Pancreas (tissue), 10 donors: Measurements from ENCODE around the gene MOB3B. TPM values are rescaled to one million over a fixed set of nuclear protein-coding genes. Genes with fewer than 3 reads are reported as not detected.

Source experiments
- ATAC-seq, 4 donors: fragments of 200-7000 bp; cut with Tn5 transposase; one replicate each; pipeline versions ENCODE4 v1.8.0 to v1.9.1; 2020; ENCODE audit warnings: mild to moderate bottlenecking in 4 of 4, moderate library complexity in 4 of 4
- DNase-seq, 6 donors: peaks; one replicate each; pipeline ENCODE4 v3.0.0-alpha.2; 2020
- FAIRE-seq: peaks from 2 replicates; lab custom pipeline; 2012; peaks lifted over from hg19 to GRCh38; lab: Jason Lieb, UNC
- H3K27ac ChIP-seq, 4 donors: fragments of 200-600 bp; sonication (generic); 1 replicate in 3 of 4; 2 replicates in 1 of 4; pipeline versions ENCODE4 v1.5.0 to v1.8.0; 2020
- H3K27me3 ChIP-seq, 4 donors: fragments of 200-600 bp; one replicate each; pipeline ENCODE4 v1.8.0; 2021
- H3K36me3 ChIP-seq, 3 donors: fragments of 200-600 bp; sonication (generic) in 1 of 3; one replicate each; pipeline versions ENCODE4 v1.5.0 to v1.8.0; 2020 to 2021
- H3K4me1 ChIP-seq, 3 donors: fragments of 200-600 bp; one replicate each; pipeline ENCODE4 v1.8.0; 2021
- H3K4me3 ChIP-seq, 4 donors: fragments of 200-600 bp; sonication (generic) in 2 of 4; one replicate each; pipeline versions ENCODE4 v1.5.0 to v1.8.0; 2020 to 2021
- H3K9me3 ChIP-seq, 4 donors: fragments of 200-600 bp; one replicate each; pipeline ENCODE4 v1.8.0; 2021
- WGBS, 2 donors: extraction: QIAGEN DNeasy Blood & Tissue Kit; methylation state at CpG; one replicate each; pipeline ENCODE4 v1.1.7; 2013; 5-methylcytosine and 5-hydroxymethylcytosine counted together
- intact Hi-C, 3 donors: fragments of 100-400 bp; cut with DNase I; formaldehyde crosslinking; loops; one replicate each; pipeline versions ENCODE4 v1.11.1 to v1.14.2; 2022
- polyA plus RNA-seq, 2 donors: library from polyadenylated mRNA; stranded (reverse); fragments of 200-250 nt; gene quantifications; one replicate each; pipeline ENCODE4 v1.2.3, GENCODE V29; 2013
- total RNA-seq, 6 donors: library from RNA; stranded (reverse); fragmentation: NEBNext Ultra II Directional in 4 of 6; extraction: Animal tissue kit (Norgen Biotek cat#: 25700) in 4 of 6; gene quantifications; one replicate each; pipeline versions ENCODE4 v1.2.1 to v1.2.4, GENCODE V29; 2021 to 2023
- TF ChIP-seq, protein P1 (sequence below), 4 donors: fragments of 200-600 bp; sonication (generic) in 3 of 4; IDR thresholded peaks; one replicate each; pipeline versions ENCODE4 v1.5.0 to v1.8.0; 2021; ENCODE audit warnings: antibody characterized with exemption in 4 of 4
- donor health status: healthy with polysubstance abuse.
- donor health status: DM: no; HTN: no; CAD: no; lungs with moderate emphysema.
- donor health status: DM: no; HTN: no; CAD: no.
- donor health status: control.
- donor health status: control.
- donor health status: Bipolar disorder and iron deficiency.
- donor health status: DM: yes; HTN: yes; CAD: no.
- donor health status: DM: no; HTN: no; CAD: no.
- donor health status: DM: no; HTN: no; CAD: no.
- donor health status: DM: yes; HTN: yes; CAD: no.

MOB3B gene
- total and polyA plus RNA-seq, 8 donors, result 1.4 to 10.5 (median 4.0) TPM

- ATAC-seq (no peak), DNase-seq (no peak)
- H3K27ac ChIP-seq, result no peak overlapping the region
Observed at GRCh38 chr9:27367921-27368315, 161.7 kb downstream of the MOB3B start.

DNA sequence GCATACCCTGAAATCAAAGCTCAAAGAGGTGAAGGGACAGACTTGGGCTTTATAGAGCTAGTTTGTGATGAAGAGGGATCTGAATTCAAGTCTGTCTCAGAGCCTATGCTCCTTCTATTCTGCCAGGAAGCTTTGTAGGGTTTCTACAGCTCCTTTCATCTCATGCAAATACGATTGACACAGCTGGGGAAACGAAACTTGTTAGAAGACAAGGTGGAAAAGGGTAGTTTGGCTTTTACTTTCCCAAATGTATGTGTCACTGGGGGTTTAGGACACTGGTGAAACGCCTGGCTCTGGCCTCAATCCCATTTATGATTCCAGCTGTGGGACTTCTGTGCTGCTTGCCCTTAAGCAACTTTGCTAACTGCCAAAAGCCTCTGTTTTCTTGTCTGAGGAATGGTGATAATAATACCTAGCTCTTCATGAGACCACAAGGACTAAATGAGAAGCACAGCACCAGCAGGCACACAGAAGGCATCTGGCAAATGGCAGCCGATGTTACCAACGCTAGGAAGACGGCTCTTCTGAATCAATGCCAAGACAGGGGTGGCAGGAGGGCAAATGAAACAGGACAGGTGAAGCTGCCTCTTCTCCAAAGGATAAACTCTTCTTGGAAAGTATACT, 162.3 kb downstream of the MOB3B start:
- H3K4me1 ChIP-seq, result peaks cover 13 to 36% (median 13%) of the 10 kb centered on the region in 3 donors
- TF ChIP-seq, protein P1, sequence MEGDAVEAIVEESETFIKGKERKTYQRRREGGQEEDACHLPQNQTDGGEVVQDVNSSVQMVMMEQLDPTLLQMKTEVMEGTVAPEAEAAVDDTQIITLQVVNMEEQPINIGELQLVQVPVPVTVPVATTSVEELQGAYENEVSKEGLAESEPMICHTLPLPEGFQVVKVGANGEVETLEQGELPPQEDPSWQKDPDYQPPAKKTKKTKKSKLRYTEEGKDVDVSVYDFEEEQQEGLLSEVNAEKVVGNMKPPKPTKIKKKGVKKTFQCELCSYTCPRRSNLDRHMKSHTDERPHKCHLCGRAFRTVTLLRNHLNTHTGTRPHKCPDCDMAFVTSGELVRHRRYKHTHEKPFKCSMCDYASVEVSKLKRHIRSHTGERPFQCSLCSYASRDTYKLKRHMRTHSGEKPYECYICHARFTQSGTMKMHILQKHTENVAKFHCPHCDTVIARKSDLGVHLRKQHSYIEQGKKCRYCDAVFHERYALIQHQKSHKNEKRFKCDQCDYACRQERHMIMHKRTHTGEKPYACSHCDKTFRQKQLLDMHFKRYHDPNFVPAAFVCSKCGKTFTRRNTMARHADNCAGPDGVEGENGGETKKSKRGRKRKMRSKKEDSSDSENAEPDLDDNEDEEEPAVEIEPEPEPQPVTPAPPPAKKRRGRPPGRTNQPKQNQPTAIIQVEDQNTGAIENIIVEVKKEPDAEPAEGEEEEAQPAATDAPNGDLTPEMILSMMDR (IDR thresholded peaks at IDR 0.05), result no peak
- no peak overlapping the region for H3K27ac ChIP-seq
- FAIRE-seq (no peak), ATAC-seq (no peak), DNase-seq (no peak)
- H3K4me3 ChIP-seq, result no peak overlapping the region
- H3K9me3 ChIP-seq, result no peaks in the 10 kb centered on the region
- H3K36me3 ChIP-seq, result no peaks in the 10 kb centered on the region
- intact Hi-C loops, result no loop called here
- WGBS, 2 donors, result 63 to 66% methylated on average over 6 of the region's 6 CpGs
- no peaks in the 10 kb centered on the region for H3K27me3 ChIP-seq

More at GRCh38 chr9:27367921-27368315, 161.7 kb downstream of the MOB3B start:
- H3K4me1 ChIP-seq, result peaks cover 16 to 40% (median 19%) of the 10 kb centered on the region in 3 donors
- no peak overlapping the region for H3K4me3 ChIP-seq
- intact Hi-C loops, result no loop called here
- H3K9me3 ChIP-seq, result no peaks in the 10 kb centered on the region
- FAIRE-seq, result no peak
- H3K27me3 ChIP-seq, result no peaks in the 10 kb centered on the region
- TF ChIP-seq, protein P1 (IDR thresholded peaks at IDR 0.05), result no peak
- 71 to 72% methylated on average over 3 of the region's 3 CpGs for WGBS, 2 donors
- no peaks in the 10 kb centered on the region for H3K36me3 ChIP-seq

DNA sequence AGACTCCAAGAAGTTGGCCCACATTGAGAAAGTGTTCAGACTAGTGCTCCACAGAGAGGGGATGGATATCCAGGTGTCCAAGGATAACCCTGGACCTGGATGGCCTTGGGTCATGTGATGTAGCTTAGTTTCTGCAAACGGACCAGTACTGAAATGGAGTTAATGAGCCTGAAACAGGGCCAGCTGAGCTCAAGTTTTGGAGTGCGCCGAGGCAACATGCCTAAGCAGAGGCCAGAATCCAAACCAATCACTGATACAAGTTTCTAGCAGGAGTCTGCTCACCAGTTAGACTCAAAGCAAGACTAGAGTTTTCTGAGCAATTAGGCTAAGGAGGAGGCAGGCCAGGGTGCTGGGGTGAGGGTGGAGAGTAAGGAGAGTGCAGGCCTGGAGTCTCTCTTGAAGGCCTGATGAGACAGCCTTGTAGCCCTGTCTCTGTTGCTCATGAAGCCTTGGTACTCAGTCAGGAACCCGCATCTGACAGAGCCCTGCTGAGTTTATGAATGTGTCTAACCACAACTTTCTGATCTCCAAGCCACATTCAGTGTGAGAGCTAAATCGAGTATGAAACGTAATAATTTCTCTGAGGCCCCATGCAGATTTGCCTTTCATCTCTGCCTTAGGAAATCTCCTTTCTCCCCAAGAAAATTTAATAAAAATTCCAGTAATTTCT, 163.8 kb downstream of the MOB3B start:
- no peaks in the 10 kb centered on the region for H3K36me3 ChIP-seq
- intact Hi-C loops, result no loop called here
- 56 to 62% methylated on average over 6 of the region's 6 CpGs for WGBS, 2 donors
- no peak overlapping the region for H3K27ac ChIP-seq
- no peaks in the 10 kb centered on the region for H3K9me3 ChIP-seq
- H3K27me3 ChIP-seq, result no peaks in the 10 kb centered on the region
- FAIRE-seq (no peak), ATAC-seq (peak in 2 of 4 donors; percentile 4 to 25), DNase-seq (no peak)
- H3K4me3 ChIP-seq, result no peak overlapping the region
- TF ChIP-seq, protein P1 (IDR thresholded peaks at IDR 0.05), result no peak
- H3K4me1 ChIP-seq, result peaks cover 3 to 30% (median 18%) of the 10 kb centered on the region in 3 donors

DNA sequence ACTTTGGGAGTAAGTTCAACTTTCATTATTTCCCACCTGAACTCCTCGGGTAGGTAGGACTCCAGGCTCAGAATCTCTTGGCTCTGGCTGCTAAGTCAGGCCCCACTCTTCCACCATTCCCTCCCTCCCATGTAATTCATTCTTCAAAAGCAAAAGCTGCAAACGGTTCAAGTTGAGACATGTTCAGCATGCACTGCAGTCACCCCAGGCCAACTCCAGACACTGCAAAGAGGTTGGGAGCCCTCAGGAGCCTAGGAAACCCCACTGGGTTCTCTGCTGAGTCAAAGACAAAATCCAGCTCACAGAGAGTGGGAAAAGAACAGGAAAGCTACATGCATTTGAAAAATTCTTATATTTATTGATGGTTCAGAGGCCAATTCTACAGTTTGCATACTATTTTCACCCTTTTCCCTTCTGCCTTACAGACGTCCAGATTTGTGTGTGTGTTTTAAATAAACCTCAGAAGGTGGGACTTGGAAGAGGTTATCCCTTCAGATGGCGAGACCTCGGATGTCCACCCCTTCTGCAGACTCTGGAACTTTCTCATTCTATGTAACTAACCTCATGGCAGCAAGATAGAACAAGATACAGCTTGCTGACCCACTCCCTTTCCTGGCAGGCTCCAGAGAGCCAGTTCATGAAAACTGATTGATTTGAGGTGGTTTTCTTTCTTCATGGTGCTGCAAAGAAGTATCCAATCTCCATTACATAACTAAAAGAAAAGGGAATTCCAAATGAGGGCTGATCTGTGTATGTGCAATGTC, 167.0 kb downstream of the MOB3B start:
- peaks cover 3 to 21% (median 18%) of the 10 kb centered on the region in 3 donors for H3K4me1 ChIP-seq
- H3K4me3 ChIP-seq, result no peak overlapping the region
- H3K27ac ChIP-seq, result no peak overlapping the region
- H3K27me3 ChIP-seq, result no peaks in the 10 kb centered on the region
- intact Hi-C loops, result no loop called here
- no peak for DNase-seq
- no peaks in the 10 kb centered on the region for H3K9me3 ChIP-seq
- WGBS, 2 donors, result 64 to 65% methylated on average over 5 of the region's 5 CpGs
- TF ChIP-seq, protein P1 (IDR thresholded peaks at IDR 0.05), result no peak
- peak in 1 of 4 donors; percentile 28 for ATAC-seq
- no peak for FAIRE-seq
- H3K36me3 ChIP-seq, result no peaks in the 10 kb centered on the region
